DOHH2 (cell line): ENCODE measurements around the gene PSMB2.

ENCODE experiments used
- H3F3A ChIP-seq: fragments of 200-600 bp; sonication (generic), shearing (Covaris generic); 2 replicates; pipeline ENCODE4 v1.6.0; 2016; ENCODE audit warnings: antibody characterized with exemption, mild to moderate bottlenecking; ENCODE audit not compliant: control insufficient read depth, insufficient read depth
- H3K27ac ChIP-seq: fragments of 200-600 bp; sonication (generic); 2 replicates; pipeline ENCODE4 v1.5.1; 2014; ENCODE audit warnings: low read depth, mild to moderate bottlenecking, low read length, moderate library complexity
- H3K27me3 ChIP-seq: fragments of 200-600 bp; sonication (generic); 2 replicates; pipeline ENCODE4 v1.6.1; 2014; ENCODE audit warnings: mild to moderate bottlenecking, low read length, mixed read lengths; ENCODE audit not compliant: control insufficient read depth
- H3K36me3 ChIP-seq: fragments of 200-600 bp; sonication (generic); 2 replicates; pipeline ENCODE4 v1.6.1; 2014; ENCODE audit warnings: mild to moderate bottlenecking, low read length, moderate library complexity, mixed read lengths; ENCODE audit not compliant: control insufficient read depth
- H3K4me1 ChIP-seq: fragments of 200-600 bp; sonication (generic); 2 replicates; pipeline ENCODE4 v1.6.1; 2014; ENCODE audit warnings: mild to moderate bottlenecking, low read length, mixed read lengths; ENCODE audit not compliant: control insufficient read depth
- H3K4me2 ChIP-seq: fragments of 200-600 bp; sonication (generic); 2 replicates; pipeline ENCODE4 v1.6.0; 2014; ENCODE audit warnings: mild to moderate bottlenecking, low read length, moderate library complexity
- H3K4me3 ChIP-seq: fragments of 200-600 bp; sonication (generic); 2 replicates; pipeline ENCODE4 v1.5.1; 2014; ENCODE audit warnings: mild to moderate bottlenecking, low read length, mixed read lengths
- H3K79me2 ChIP-seq: fragments of 200-600 bp; sonication (generic); 2 replicates; pipeline ENCODE4 v1.6.1; 2014; ENCODE audit warnings: mild to moderate bottlenecking, low read length, mixed read lengths; ENCODE audit not compliant: control insufficient read depth
- H3K9me2 ChIP-seq: fragments of 200-600 bp; sonication (generic); replicated peaks from 2 replicates; pipeline ENCODE4 v1.6.1; 2014; ENCODE audit warnings: mild to moderate bottlenecking, low read length, mixed read lengths; ENCODE audit not compliant: control insufficient read depth
- H3K9me3 ChIP-seq: fragments of 200-600 bp; sonication (generic); 2 replicates; pipeline ENCODE4 v1.6.1; 2014; ENCODE audit warnings: antibody characterized with exemption, low read length, mixed read lengths; ENCODE audit not compliant: control insufficient read depth, insufficient read depth
- H4K20me1 ChIP-seq: fragments of 200-600 bp; sonication (generic); 2 replicates; pipeline ENCODE4 v1.6.0; 2014; ENCODE audit warnings: low read depth, mild to moderate bottlenecking, antibody characterized with exemption, low read length, moderate library complexity; ENCODE audit not compliant: control insufficient read depth, insufficient read depth
- EZH2phosphoT487 ChIP-seq: fragments of 200-600 bp; sonication (generic); IDR thresholded peaks from 2 replicates; pipeline ENCODE4 v1.6.1; 2017; ENCODE audit warnings: borderline replicate concordance, mild to moderate bottlenecking, antibody characterized with exemption, low read length, moderate library complexity, mixed read lengths
- TF ChIP-seq, protein P1 (sequence below): fragments of 200-600 bp; sonication (generic); IDR thresholded peaks from one replicate; pipeline ENCODE4 v1.5.1; 2014; ENCODE audit warnings: antibody characterized with exemption, mild to moderate bottlenecking, low read depth, low read length; ENCODE audit not compliant: poor library complexity, severe bottlenecking

The PSMB2 gene

DNA sequence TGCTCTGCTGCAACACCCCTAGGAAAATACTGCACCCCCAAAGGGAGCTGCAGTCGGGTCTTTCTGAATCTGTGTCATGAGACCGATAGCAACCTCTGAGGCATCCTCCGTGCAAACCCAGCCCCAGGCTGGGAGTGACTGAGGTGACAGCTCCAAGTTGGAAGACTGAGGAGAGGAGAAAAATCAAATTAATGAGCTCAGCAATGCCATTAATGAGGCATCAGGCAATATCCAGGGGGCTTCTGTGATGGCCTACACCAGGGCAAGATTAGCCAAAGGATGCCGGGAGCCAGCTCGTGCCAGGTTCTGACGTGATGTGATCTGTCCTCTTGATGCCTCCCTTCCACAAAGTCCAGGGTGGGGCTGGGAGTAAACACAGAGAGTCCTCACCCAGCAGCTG, 30.8 kb upstream of the PSMB2 start:
- Histone ChIP-seq H4K20me1 (no peaks in the 10 kb centered on the region), H3K9me3 (no peaks in the 10 kb centered on the region), H3K4me3 (no peak overlapping the region), H3K27me3 (peaks cover 8% of the 10 kb centered on the region), H3K36me3 (no peaks in the 10 kb centered on the region), H3F3A (no peaks in the 10 kb centered on the region), H3K9me2 (no peaks in the 10 kb centered on the region), H3K4me2 (no peak overlapping the region), H3K79me2 (no peaks in the 10 kb centered on the region), H3K27ac (no peak overlapping the region), H3K4me1 (no peaks in the 10 kb centered on the region)
- TF ChIP-seq EZH2phosphoT487 = no peak
- TF ChIP-seq, protein P1, sequence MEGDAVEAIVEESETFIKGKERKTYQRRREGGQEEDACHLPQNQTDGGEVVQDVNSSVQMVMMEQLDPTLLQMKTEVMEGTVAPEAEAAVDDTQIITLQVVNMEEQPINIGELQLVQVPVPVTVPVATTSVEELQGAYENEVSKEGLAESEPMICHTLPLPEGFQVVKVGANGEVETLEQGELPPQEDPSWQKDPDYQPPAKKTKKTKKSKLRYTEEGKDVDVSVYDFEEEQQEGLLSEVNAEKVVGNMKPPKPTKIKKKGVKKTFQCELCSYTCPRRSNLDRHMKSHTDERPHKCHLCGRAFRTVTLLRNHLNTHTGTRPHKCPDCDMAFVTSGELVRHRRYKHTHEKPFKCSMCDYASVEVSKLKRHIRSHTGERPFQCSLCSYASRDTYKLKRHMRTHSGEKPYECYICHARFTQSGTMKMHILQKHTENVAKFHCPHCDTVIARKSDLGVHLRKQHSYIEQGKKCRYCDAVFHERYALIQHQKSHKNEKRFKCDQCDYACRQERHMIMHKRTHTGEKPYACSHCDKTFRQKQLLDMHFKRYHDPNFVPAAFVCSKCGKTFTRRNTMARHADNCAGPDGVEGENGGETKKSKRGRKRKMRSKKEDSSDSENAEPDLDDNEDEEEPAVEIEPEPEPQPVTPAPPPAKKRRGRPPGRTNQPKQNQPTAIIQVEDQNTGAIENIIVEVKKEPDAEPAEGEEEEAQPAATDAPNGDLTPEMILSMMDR = no peak

DNA sequence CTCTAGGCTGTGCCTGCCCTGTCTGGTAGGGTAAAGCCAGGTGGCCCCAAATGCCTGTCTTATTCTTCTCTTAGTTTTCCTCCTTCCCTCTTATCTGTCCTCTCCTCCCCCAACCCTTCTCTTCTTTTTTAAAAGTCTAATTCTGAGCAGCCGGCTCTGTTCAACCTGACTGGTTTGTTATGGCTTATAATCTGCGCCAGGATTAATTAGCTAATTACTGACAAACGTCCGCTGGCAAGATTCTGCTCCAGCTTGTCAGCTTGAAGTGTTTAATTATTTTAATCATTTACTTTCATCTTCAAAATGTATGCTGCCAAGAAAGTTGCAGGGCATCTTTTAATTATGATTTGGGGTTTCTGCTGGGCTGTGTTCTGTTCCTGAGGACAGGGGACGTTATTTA, 27.2 kb upstream of the PSMB2 start:
- TF ChIP-seq, protein P1 = no peak
- no peak for TF ChIP-seq EZH2phosphoT487

DNA sequence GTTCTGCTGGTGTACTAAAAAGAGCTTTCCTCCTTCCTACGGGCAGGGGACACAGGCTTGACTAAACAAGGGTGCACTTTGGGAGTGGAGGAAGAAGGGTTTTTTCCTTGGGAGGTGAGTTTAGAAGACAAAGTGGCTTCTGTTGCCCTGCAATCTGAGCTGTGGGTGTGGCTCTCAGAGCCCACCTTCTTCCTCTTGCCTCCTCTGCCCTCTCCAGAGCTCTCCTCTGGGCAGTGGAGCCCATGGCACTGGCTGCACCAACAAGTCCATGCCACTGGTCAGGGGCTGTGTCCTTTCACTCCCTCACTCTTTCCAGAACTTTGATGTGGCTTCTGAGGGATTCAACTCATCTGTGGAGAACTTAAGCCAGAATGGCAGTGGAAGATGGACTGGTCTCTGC, 25.6 kb upstream of the PSMB2 start:
- Histone ChIP-seq H3F3A (no peaks in the 10 kb centered on the region), H3K9me2 (no peaks in the 10 kb centered on the region), H3K4me2 (no peak overlapping the region), H4K20me1 (no peaks in the 10 kb centered on the region), H3K79me2 (no peaks in the 10 kb centered on the region), H3K27ac (no peak overlapping the region), H3K4me3 (no peak overlapping the region), H3K36me3 (no peaks in the 10 kb centered on the region), H3K4me1 (no peaks in the 10 kb centered on the region), H3K9me3 (no peaks in the 10 kb centered on the region), H3K27me3 (peaks cover 12% of the 10 kb centered on the region)
- no peak for TF ChIP-seq EZH2phosphoT487
- TF ChIP-seq, protein P1 = no peak

More for the DNA sequence above, 27.2 kb upstream of the PSMB2 start:
- H3K9me3 ChIP-seq = no peaks in the 10 kb centered on the region
- H3K4me3 ChIP-seq = no peak overlapping the region
- no peaks in the 10 kb centered on the region for H3K36me3 ChIP-seq
- no peaks in the 10 kb centered on the region for H4K20me1 ChIP-seq
- no peak overlapping the region for H3K27ac ChIP-seq
- peaks cover 12% of the 10 kb centered on the region for H3K27me3 ChIP-seq
- H3K79me2 ChIP-seq = no peaks in the 10 kb centered on the region
- no peak overlapping the region for H3K4me2 ChIP-seq
- no peaks in the 10 kb centered on the region for H3K4me1 ChIP-seq
- no peaks in the 10 kb centered on the region for H3F3A ChIP-seq
- no peaks in the 10 kb centered on the region for H3K9me2 ChIP-seq

DNA sequence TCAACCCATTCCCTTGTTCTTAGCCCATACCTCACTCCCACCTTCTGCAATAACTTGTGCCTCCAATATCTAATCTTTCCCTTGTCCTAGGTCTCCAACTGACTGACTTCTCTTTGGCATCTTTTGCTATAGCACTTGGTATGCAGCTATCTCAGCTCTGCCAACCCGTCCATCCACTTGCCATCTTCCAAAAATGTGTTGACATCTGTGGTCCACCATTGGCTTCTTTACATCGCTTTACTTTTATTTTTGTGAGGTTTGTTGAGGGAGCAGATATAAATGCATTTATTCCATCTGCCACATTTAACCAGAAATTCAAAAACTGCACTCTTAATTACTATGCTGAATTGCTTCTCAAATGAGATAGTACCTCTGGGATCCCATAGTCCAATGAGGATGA, 24.9 kb upstream of the PSMB2 start:
- no peak overlapping the region for H3K4me3 ChIP-seq
- H3K36me3 ChIP-seq = no peaks in the 10 kb centered on the region
- no peaks in the 10 kb centered on the region for H3K9me2 ChIP-seq
- no peaks in the 10 kb centered on the region for H4K20me1 ChIP-seq
- H3K79me2 ChIP-seq = no peaks in the 10 kb centered on the region
- no peaks in the 10 kb centered on the region for H3K9me3 ChIP-seq
- H3K27ac ChIP-seq = no peak overlapping the region
- peaks cover 12% of the 10 kb centered on the region for H3K27me3 ChIP-seq
- no peak overlapping the region for H3K4me2 ChIP-seq
- no peaks in the 10 kb centered on the region for H3K4me1 ChIP-seq
- no peak for TF ChIP-seq EZH2phosphoT487
- TF ChIP-seq, protein P1 = no peak
- no peaks in the 10 kb centered on the region for H3F3A ChIP-seq
